Measurements from ENCODE around the gene PDZK1IP1.

PDZK1IP1 gene

GRCh38 chr1:47227341-47228232 is 37.8 kb upstream of the PDZK1IP1 start:
- H3K4me3 ChIP-seq (ENCODE audit: control insufficient read depth, low read depth, low read length): no peak overlapping the region
- DNase-seq (ENCODE audit: low read depth): no peak
- no peak for TF ChIP-seq CTCF (conservative IDR thresholded peaks at IDR 0.05; ENCODE audit: control insufficient read depth, insufficient read depth, low read depth, low read length)

- no peak for TF ChIP-seq CTCF (conservative IDR thresholded peaks at IDR 0.05; ENCODE audit: control insufficient read depth, insufficient read depth, low read depth, low read length)
Measured at GRCh38 chr1:47226839-47227215, 37.0 kb upstream of the PDZK1IP1 start.

GRCh38 chr1:47226121-47226838 is 36.4 kb upstream of the PDZK1IP1 start:
- no peak for DNase-seq (ENCODE audit: low read depth)
- H3K4me3 ChIP-seq (ENCODE audit: control insufficient read depth, low read depth, low read length): no peak overlapping the region
- TF ChIP-seq CTCF (conservative IDR thresholded peaks at IDR 0.05; ENCODE audit: control insufficient read depth, insufficient read depth, low read depth, low read length): no peak

More at GRCh38 chr1:47226839-47227215, 37.0 kb upstream of the PDZK1IP1 start:
- H3K4me3 ChIP-seq (ENCODE audit: control insufficient read depth, low read depth, low read length): no peak overlapping the region
- DNase-seq (ENCODE audit: low read depth): no peak

GRCh38 chr1:47225430-47226100 is 35.7 kb upstream of the PDZK1IP1 start:
- no peak for TF ChIP-seq CTCF (conservative IDR thresholded peaks at IDR 0.05; ENCODE audit: control insufficient read depth, insufficient read depth, low read depth, low read length)
- H3K4me3 ChIP-seq (ENCODE audit: control insufficient read depth, low read depth, low read length): no peak overlapping the region
- no peak for DNase-seq (ENCODE audit: low read depth)

GRCh38 chr1:47224676-47225399 is 35.0 kb upstream of the PDZK1IP1 start:
- no peak overlapping the region for H3K4me3 ChIP-seq (ENCODE audit: control insufficient read depth, low read depth, low read length)
- DNase-seq (ENCODE audit: low read depth): no peak
- no peak for TF ChIP-seq CTCF (conservative IDR thresholded peaks at IDR 0.05; ENCODE audit: control insufficient read depth, insufficient read depth, low read depth, low read length)
